Liver (tissue), 9 donors: Measurements from ENCODE around the gene OR2A2. TPM values are rescaled to one million over a fixed set of nuclear protein-coding genes. Genes with fewer than 3 reads are reported as not detected.

Source experiments
- DNase-seq: peaks from one replicate; pipeline ENCODE4 v3.0.0-alpha.2; 2017; ENCODE audit warnings: low spot score
- H3K27ac ChIP-seq, 2 donors: one replicate each; pipeline ENCODE4 v1.7.0; 2013; ENCODE audit warnings: inconsistent platforms in 2 of 2, low read length in 2 of 2, control low read depth in 1 of 2, low read depth in 1 of 2, mild to moderate bottlenecking in 1 of 2
- H3K27me3 ChIP-seq, 4 donors: one replicate each; pipeline versions ENCODE4 v1.6.1 to v1.7.0; 2013; ENCODE audit warnings: low read length in 3 of 4, inconsistent platforms in 1 of 4, mild to moderate bottlenecking in 1 of 4, moderate library complexity in 1 of 4; ENCODE audit not compliant: control insufficient read depth in 4 of 4, insufficient read depth in 4 of 4
- H3K36me3 ChIP-seq, 4 donors: one replicate each; pipeline versions ENCODE4 v1.6.1 to v1.7.0; 2013; ENCODE audit warnings: low read length in 3 of 4, mild to moderate bottlenecking in 3 of 4, low read depth in 1 of 4, moderate library complexity in 1 of 4; ENCODE audit not compliant: control insufficient read depth in 4 of 4, insufficient read depth in 3 of 4
- H3K4me1 ChIP-seq, 4 donors: one replicate each; pipeline versions ENCODE4 v1.6.1 to v1.7.0; 2013; ENCODE audit warnings: low read length in 3 of 4, mild to moderate bottlenecking in 3 of 4, moderate library complexity in 1 of 4; ENCODE audit not compliant: control insufficient read depth in 4 of 4, insufficient read depth in 4 of 4
- H3K4me3 ChIP-seq, 3 donors: one replicate each; pipeline versions ENCODE4 v1.6.1 to v1.7.0; 2013; ENCODE audit warnings: low read length in 3 of 3, control low read depth in 1 of 3, low read depth in 1 of 3, mild to moderate bottlenecking in 1 of 3
- H3K9ac ChIP-seq, 2 donors: one replicate each; pipeline ENCODE4 v1.7.0; 2013; ENCODE audit warnings: low read length in 2 of 2, mild to moderate bottlenecking in 2 of 2, moderate library complexity in 2 of 2, control low read depth in 1 of 2, low read depth in 1 of 2
- H3K9me3 ChIP-seq, 4 donors: one replicate each; pipeline versions ENCODE4 v1.6.1 to v1.7.0; 2013; ENCODE audit warnings: low read length in 3 of 4; ENCODE audit not compliant: control insufficient read depth in 4 of 4
- ATF3 ChIP-seq: IDR thresholded peaks from 2 replicates; pipeline ENCODE4 v1.6.1; 2016; ENCODE audit warnings: antibody characterized with exemption
- EGR1 ChIP-seq, 2 donors: IDR thresholded peaks; 2 replicates each; pipeline ENCODE4 v1.6.1; 2016 to 2018; ENCODE audit warnings: antibody characterized with exemption in 2 of 2, low read depth in 2 of 2
- FOXA1 ChIP-seq: IDR thresholded peaks from 2 replicates; pipeline ENCODE4 v1.6.1; 2016; ENCODE audit warnings: antibody characterized with exemption
- FOXA2 ChIP-seq: IDR thresholded peaks from 2 replicates; pipeline ENCODE4 v1.6.1; 2016; ENCODE audit warnings: antibody characterized with exemption
- GABPA ChIP-seq, 2 donors: IDR thresholded peaks in 1 of 2; conservative IDR thresholded peaks in 1 of 2; 2 replicates each; pipeline ENCODE4 v1.6.1; 2016; ENCODE audit warnings: antibody characterized with exemption in 2 of 2, mild to moderate bottlenecking in 1 of 2, moderate library complexity in 1 of 2
- HNF4A ChIP-seq, 2 donors: conservative IDR thresholded peaks; 2 replicates each; pipeline ENCODE4 v1.6.1; 2016; ENCODE audit warnings: antibody characterized with exemption in 2 of 2, mild to moderate bottlenecking in 2 of 2
- HNF4G ChIP-seq: IDR thresholded peaks from 2 replicates; pipeline ENCODE4 v1.6.1; 2016; ENCODE audit warnings: antibody characterized with exemption
- JUND ChIP-seq, 2 donors: IDR thresholded peaks; 2 replicates each; pipeline ENCODE4 v1.6.1; 2016; ENCODE audit warnings: antibody characterized with exemption in 2 of 2
- MAX ChIP-seq: IDR thresholded peaks from 2 replicates; pipeline ENCODE4 v1.6.1; 2016; ENCODE audit warnings: antibody characterized with exemption
- NR2F2 ChIP-seq: IDR thresholded peaks from 2 replicates; pipeline ENCODE4 v1.6.1; 2016; ENCODE audit warnings: antibody characterized with exemption
- RAD21 ChIP-seq, 2 donors: IDR thresholded peaks; 2 replicates each; pipeline ENCODE4 v1.6.1; 2016; ENCODE audit warnings: antibody characterized with exemption in 2 of 2, mild to moderate bottlenecking in 2 of 2
- RXRA ChIP-seq, 2 donors: IDR thresholded peaks; 2 replicates each; pipeline ENCODE4 v1.6.1; 2017 to 2018; ENCODE audit warnings: antibody characterized with exemption in 2 of 2, mild to moderate bottlenecking in 1 of 2
- SP1 ChIP-seq: IDR thresholded peaks from 2 replicates; pipeline ENCODE4 v1.6.1; 2018; ENCODE audit warnings: antibody characterized with exemption, mild to moderate bottlenecking
- TAF1 ChIP-seq: conservative IDR thresholded peaks from 2 replicates; pipeline ENCODE4 v1.6.1; 2016; ENCODE audit warnings: antibody characterized with exemption, mild to moderate bottlenecking
- YY1 ChIP-seq: IDR thresholded peaks from 2 replicates; pipeline ENCODE4 v1.6.1; 2016; ENCODE audit warnings: antibody characterized with exemption, mild to moderate bottlenecking
- ZBTB33 ChIP-seq: IDR thresholded peaks from 2 replicates; pipeline ENCODE4 v1.6.1; 2016; ENCODE audit warnings: antibody characterized with exemption
- WGBS: extraction: QIAGEN DNeasy Blood & Tissue Kit; methylation state at CpG from one replicate; pipeline ENCODE4 v1.1.7; 2013; 5-methylcytosine and 5-hydroxymethylcytosine counted together
- polyA plus RNA-seq, 2 donors: library from polyadenylated mRNA; stranded (reverse) in 1 of 2; unstranded in 1 of 2; fragments of 200-250 nt in 1 of 2; fragments of >200 nt in 1 of 2; fragmentation: Nextera tagmentation in 1 of 2; extraction: Ambion mirVana in 1 of 2; gene quantifications; one replicate each; pipeline versions ENCODE4 v1.2.1 to v1.2.3, GENCODE V29; 2013 to 2015
- total RNA-seq, 2 donors: library from RNA; depleted of rRNA; stranded (reverse); fragments of >200 nt; gene quantifications; one replicate each; pipeline ENCODE4 v1.2.3, GENCODE V29; 2014
- TF ChIP-seq, protein P1 (sequence below): fragments of 150-350 bp; IDR thresholded peaks from 2 replicates; pipeline ENCODE4 v1.5.1; 2017; ENCODE audit warnings: improper control_type of control experiment, low read depth, low read length; ENCODE audit not compliant: missing input control
- TF ChIP-seq, protein P2 (sequence below): IDR thresholded peaks from 2 replicates; pipeline ENCODE4 v1.6.1; 2016; ENCODE audit warnings: antibody characterized with exemption, mild to moderate bottlenecking
- donor health status: healthy.
- donor health status: healthy.
- donor health status: healthy.
- donor health status: healthy.
- donor health status: healthy.

OR2A2 gene
- total and polyA plus RNA-seq, 4 donors: not detected

DNA sequence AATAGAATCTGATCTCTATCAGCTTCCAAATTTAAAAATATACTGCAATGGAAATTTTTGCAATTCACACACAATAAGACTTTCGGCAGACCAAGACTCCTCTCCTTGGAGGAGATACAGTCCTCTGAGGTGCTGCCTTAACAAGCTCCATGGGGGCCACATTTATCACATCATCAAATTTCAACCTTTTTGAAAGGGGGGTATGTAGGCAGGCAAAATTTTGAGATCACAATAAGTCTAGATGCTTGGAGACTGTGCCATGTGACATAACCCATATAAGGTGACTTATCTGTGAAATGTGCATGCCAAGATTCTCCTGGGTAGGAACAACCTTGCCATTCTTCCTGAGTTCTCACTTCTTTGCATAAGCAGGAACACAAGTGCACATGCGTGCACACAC lies 23.4 kb upstream of the OR2A2 start, which contains the start of gene OR2A12 (continued):
- TF ChIP-seq, protein P1, sequence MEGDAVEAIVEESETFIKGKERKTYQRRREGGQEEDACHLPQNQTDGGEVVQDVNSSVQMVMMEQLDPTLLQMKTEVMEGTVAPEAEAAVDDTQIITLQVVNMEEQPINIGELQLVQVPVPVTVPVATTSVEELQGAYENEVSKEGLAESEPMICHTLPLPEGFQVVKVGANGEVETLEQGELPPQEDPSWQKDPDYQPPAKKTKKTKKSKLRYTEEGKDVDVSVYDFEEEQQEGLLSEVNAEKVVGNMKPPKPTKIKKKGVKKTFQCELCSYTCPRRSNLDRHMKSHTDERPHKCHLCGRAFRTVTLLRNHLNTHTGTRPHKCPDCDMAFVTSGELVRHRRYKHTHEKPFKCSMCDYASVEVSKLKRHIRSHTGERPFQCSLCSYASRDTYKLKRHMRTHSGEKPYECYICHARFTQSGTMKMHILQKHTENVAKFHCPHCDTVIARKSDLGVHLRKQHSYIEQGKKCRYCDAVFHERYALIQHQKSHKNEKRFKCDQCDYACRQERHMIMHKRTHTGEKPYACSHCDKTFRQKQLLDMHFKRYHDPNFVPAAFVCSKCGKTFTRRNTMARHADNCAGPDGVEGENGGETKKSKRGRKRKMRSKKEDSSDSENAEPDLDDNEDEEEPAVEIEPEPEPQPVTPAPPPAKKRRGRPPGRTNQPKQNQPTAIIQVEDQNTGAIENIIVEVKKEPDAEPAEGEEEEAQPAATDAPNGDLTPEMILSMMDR: no peak
- no peak for TF ChIP-seq GABPA (IDR thresholded peaks at IDR 0.05 in 1 of 2, conservative IDR thresholded peaks at IDR 0.05 in 1 of 2)
- no peak for TF ChIP-seq NR2F2

GRCh38 chr7:144086730-144087129 lies 22.7 kb upstream of the OR2A2 start:
- Histone ChIP-seq H3K9me3 (no peaks in the 10 kb centered on the region), H3K9ac (no peak overlapping the region), H3K4me1 (no peaks in the 10 kb centered on the region), H3K27ac (no peak overlapping the region), H3K4me3 (no peak overlapping the region), H3K27me3 (no peaks in the 10 kb centered on the region), H3K36me3 (no peaks in the 10 kb centered on the region)
- DNase-seq: no peak
- WGBS: 71% methylated on average over 4 of the region's 4 CpGs
- TF ChIP-seq, protein P1: no peak
- TF ChIP-seq YY1 (no peak), TAF1 (no peak), ATF3 (no peak), HNF4G (no peak)

- TF ChIP-seq TAF1: no peak
- TF ChIP-seq JUND (IDR thresholded peaks at IDR 0.05): no peak
- TF ChIP-seq NR2F2: no peak
- TF ChIP-seq, protein P2, sequence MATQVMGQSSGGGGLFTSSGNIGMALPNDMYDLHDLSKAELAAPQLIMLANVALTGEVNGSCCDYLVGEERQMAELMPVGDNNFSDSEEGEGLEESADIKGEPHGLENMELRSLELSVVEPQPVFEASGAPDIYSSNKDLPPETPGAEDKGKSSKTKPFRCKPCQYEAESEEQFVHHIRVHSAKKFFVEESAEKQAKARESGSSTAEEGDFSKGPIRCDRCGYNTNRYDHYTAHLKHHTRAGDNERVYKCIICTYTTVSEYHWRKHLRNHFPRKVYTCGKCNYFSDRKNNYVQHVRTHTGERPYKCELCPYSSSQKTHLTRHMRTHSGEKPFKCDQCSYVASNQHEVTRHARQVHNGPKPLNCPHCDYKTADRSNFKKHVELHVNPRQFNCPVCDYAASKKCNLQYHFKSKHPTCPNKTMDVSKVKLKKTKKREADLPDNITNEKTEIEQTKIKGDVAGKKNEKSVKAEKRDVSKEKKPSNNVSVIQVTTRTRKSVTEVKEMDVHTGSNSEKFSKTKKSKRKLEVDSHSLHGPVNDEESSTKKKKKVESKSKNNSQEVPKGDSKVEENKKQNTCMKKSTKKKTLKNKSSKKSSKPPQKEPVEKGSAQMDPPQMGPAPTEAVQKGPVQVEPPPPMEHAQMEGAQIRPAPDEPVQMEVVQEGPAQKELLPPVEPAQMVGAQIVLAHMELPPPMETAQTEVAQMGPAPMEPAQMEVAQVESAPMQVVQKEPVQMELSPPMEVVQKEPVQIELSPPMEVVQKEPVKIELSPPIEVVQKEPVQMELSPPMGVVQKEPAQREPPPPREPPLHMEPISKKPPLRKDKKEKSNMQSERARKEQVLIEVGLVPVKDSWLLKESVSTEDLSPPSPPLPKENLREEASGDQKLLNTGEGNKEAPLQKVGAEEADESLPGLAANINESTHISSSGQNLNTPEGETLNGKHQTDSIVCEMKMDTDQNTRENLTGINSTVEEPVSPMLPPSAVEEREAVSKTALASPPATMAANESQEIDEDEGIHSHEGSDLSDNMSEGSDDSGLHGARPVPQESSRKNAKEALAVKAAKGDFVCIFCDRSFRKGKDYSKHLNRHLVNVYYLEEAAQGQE: no peak
- TF ChIP-seq ZBTB33: no peak
- TF ChIP-seq YY1: no peak
- TF ChIP-seq MAX: no peak
- TF ChIP-seq FOXA2: no peak
- no peak for TF ChIP-seq ATF3
- no peak for TF ChIP-seq HNF4G
- TF ChIP-seq, protein P1: no peak
- no peak for TF ChIP-seq EGR1 (IDR thresholded peaks at IDR 0.05; ENCODE audit: low read depth in 2 of 2)
- TF ChIP-seq RAD21 (IDR thresholded peaks at IDR 0.05): no peak
- no peak for TF ChIP-seq FOXA1
- TF ChIP-seq HNF4A (conservative IDR thresholded peaks at IDR 0.05): no peak
- no peak for TF ChIP-seq SP1
- no peak for TF ChIP-seq GABPA (IDR thresholded peaks at IDR 0.05 in 1 of 2, conservative IDR thresholded peaks at IDR 0.05 in 1 of 2)
- no peak for TF ChIP-seq RXRA (IDR thresholded peaks at IDR 0.05)
- no peak for DNase-seq
- no peak overlapping the region for H3K4me3 ChIP-seq
- peaks cover 0 to 3% (median 0%) of the 10 kb centered on the region in 4 donors for H3K9me3 ChIP-seq
- no peaks in the 10 kb centered on the region for H3K36me3 ChIP-seq
- H3K27me3 ChIP-seq: no peaks in the 10 kb centered on the region
- H3K27ac ChIP-seq: no peak overlapping the region
- 76% methylated on average over 1 of the region's 1 CpG for WGBS
- no peaks in the 10 kb centered on the region for H3K4me1 ChIP-seq
- no peak overlapping the region for H3K9ac ChIP-seq
These were observed 22.2 kb upstream of the OR2A2 start for GRCh38 chr7:144087230-144087629.
